ACC112 (cell line): ENCODE results near the gene PGAP3.

Experiments used
- H2AFZ ChIP-seq: fragments of 200-600 bp; sonication (generic); one replicate; pipeline ENCODE4 v1.6.0; 2017; ENCODE audit warnings: antibody characterized with exemption, low read length; ENCODE audit not compliant: unreplicated experiment
- H3K27ac ChIP-seq: fragments of 200-600 bp; sonication (generic); 2 replicates; pipeline ENCODE4 v1.5.1; 2014; ENCODE audit warnings: low read depth, mild to moderate bottlenecking, antibody characterized with exemption, low read length, moderate library complexity
- H3K27me3 ChIP-seq: fragments of 200-600 bp; sonication (generic); 2 replicates; pipeline ENCODE4 v1.6.1; 2014; ENCODE audit warnings: mild to moderate bottlenecking, antibody characterized with exemption, low read length, moderate library complexity, mixed read lengths; ENCODE audit not compliant: insufficient read depth
- H3K36me3 ChIP-seq: fragments of 200-600 bp; sonication (generic); 2 replicates; pipeline ENCODE4 v1.6.1; 2016; ENCODE audit warnings: mild to moderate bottlenecking, antibody characterized with exemption, low read length, moderate library complexity, mixed read lengths; ENCODE audit not compliant: insufficient read depth
- H3K4me1 ChIP-seq: fragments of 200-600 bp; sonication (generic); one replicate; pipeline ENCODE4 v1.6.1; 2016; ENCODE audit warnings: low read length, mixed read lengths; ENCODE audit not compliant: insufficient read depth, unreplicated experiment, control insufficient read depth
- H3K4me3 ChIP-seq: fragments of 200-600 bp; sonication (generic); 2 replicates; pipeline ENCODE4 v1.5.1; 2014; ENCODE audit warnings: mild to moderate bottlenecking, low read depth, low read length
- H3K79me2 ChIP-seq: fragments of 200-600 bp; sonication (generic); one replicate; pipeline ENCODE4 v1.6.0; 2016; ENCODE audit warnings: low read length; ENCODE audit not compliant: control insufficient read depth, unreplicated experiment, insufficient read depth

Gene PGAP3

DNA sequence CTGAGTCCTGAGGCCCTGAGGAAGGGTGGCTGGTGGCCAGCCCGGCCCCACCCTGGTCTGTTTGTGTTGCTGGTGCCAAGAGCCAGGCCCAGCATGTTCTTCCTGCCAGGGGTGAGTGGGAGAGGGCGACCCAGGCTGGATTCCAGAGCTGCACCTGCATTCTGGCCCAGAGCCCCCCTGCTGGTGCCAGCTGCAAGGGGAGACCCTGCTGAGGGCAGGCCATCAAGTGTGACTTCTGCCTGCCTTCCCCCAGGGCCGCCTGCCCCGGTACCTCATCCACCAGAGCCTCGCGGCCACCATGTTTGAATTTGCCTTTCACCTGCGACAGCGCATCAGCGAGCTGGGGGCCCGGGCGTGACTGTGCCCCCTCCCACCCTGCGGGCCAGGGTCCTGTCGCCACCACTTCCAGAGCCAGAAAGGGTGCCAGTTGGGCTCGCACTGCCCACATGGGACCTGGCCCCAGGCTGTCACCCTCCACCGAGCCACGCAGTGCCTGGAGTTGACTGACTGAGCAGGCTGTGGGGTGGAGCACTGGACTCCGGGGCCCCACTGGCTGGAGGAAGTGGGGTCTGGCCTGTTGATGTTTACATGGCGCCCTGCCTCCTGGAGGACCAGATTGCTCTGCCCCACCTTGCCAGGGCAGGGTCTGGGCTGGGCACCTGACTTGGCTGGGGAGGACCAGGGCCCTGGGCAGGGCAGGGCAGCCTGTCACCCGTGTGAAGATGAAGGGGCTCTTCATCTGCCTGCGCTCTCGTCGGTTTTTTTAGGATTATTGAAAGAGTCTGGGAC is 25.1 kb downstream of the PGAP3 start:
- no peak overlapping the region for H3K27ac ChIP-seq
- no peaks in the 10 kb centered on the region for H3K36me3 ChIP-seq
- H3K27me3 ChIP-seq = peaks cover 10% of the 10 kb centered on the region; the same call in 1 of the 2 replicates
- H2AFZ ChIP-seq = no peak overlapping the region
- no peaks in the 10 kb centered on the region for H3K79me2 ChIP-seq
- no peak overlapping the region for H3K4me3 ChIP-seq
- peaks cover 20% of the 10 kb centered on the region for H3K4me1 ChIP-seq

DNA sequence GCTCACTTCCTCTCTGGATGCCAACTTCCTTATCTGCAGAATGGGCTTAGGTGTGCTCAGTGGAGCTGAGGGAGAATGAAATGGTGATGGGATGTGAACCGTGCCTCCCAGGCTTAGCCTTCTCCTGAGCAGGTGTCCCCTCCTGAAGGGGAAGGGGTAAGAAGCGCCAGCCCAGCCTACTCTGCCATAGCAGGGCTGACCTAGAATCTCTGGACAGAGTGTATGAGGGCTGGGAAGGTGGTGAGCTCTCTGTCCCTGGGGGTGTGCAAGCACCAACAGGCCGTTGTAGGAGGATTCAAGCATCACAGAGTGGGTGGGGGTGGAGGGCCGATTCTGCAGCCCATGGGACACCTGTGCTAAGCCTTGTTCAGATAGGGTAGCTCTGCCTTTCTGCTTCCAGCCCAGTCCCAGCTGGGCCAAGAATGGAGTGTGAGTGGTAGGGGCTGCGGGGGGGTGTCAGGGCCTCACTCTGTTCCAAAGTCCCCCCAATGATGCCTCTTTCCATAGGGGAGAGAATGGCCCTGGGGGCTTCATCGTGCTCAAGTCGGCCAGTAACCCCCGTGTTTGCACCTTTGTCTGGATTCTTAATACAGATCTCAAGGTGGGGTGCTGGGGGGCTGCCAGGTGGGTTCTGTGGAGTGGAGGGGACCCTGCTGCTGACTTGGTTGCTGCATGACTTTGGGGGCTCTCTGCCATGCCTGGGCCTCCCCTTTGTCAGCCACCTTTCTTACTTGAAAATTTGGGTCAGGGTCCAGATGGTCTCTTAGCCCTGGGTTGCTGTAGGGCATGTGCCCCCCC is 25.9 kb downstream of the PGAP3 start:
- Histone ChIP-seq H3K4me1 (peaks cover 12% of the 10 kb centered on the region), H3K36me3 (no peaks in the 10 kb centered on the region)

DNA sequence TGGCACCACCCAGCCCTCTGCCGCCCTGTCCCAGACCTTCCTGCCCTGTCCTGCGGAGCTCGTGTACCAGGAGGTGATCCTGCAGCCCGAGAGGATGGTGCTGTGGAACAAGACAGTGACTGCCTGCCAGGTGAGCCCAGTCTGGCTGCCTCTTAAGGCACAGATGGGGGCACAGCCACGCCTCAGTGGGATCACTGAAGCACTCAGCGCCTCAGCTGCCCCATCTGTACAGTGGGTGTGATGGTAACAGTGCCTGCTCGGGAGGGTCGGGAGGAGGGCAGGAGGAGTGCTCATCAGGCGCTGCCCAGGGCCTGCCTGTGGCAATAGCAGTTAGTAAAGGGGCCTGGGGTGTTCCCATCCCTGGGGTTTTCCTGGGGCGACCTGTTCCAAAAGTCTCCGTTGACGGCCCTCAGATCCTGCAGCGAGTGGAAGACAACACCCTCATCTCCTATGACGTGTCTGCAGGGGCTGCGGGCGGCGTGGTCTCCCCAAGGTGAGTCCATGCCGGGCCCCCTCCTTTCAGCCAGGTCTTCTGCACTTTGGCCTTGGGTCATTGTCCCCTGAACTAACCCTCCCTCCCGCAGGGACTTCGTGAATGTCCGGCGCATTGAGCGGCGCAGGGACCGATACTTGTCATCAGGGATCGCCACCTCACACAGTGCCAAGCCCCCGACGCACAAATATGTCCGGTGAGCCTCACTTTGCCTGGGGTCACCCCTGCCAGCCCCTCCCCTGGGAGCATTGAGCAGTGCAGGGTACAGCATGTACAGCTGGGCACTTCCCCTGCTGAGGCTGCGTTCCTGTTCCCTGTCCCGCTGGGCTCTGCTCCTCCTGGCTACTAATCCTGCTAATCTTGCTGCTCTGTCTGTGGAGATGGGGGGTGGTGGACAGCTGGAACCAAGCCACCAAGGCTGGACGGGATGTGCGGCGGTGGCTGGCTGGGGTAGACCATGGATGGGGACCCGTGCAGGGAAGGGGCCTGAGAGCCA is 27.2 kb downstream of the PGAP3 start:
- Histone ChIP-seq H3K4me3 (no peak overlapping the region), H3K36me3 (no peaks in the 10 kb centered on the region), H3K27ac (no peak overlapping the region), H3K4me1 (peaks cover 5% of the 10 kb centered on the region), H3K79me2 (no peaks in the 10 kb centered on the region), H2AFZ (no peak overlapping the region), H3K27me3 (no peaks in the 10 kb centered on the region)

More for the DNA sequence above, 25.9 kb downstream of the PGAP3 start:
- H3K79me2 ChIP-seq = no peaks in the 10 kb centered on the region
- H3K4me3 ChIP-seq = no peak overlapping the region
- peaks cover 2% of the 10 kb centered on the region; the same call in 1 of the 2 replicates for H3K27me3 ChIP-seq
- H2AFZ ChIP-seq = no peak overlapping the region
- no peak overlapping the region for H3K27ac ChIP-seq

DNA sequence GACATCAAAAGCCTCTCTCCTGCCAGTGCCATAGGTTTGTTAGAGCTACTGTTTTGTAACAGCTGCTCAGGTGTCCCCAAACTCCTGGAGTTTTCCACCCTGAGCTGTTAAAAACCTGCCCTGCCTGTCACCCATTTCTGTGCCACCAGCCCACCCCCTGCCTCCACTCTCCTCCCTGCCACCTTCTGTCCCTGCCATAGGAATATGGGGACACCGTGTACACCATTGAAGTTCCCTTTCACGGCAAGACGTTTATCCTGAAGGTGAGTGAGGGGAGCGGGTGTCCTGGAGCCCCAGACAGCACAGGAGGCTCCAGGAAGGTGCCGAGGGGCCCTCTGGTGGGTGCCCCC is 27.9 kb downstream of the PGAP3 start:
- H3K36me3 ChIP-seq = no peaks in the 10 kb centered on the region
- no peak overlapping the region for H3K27ac ChIP-seq

DNA sequence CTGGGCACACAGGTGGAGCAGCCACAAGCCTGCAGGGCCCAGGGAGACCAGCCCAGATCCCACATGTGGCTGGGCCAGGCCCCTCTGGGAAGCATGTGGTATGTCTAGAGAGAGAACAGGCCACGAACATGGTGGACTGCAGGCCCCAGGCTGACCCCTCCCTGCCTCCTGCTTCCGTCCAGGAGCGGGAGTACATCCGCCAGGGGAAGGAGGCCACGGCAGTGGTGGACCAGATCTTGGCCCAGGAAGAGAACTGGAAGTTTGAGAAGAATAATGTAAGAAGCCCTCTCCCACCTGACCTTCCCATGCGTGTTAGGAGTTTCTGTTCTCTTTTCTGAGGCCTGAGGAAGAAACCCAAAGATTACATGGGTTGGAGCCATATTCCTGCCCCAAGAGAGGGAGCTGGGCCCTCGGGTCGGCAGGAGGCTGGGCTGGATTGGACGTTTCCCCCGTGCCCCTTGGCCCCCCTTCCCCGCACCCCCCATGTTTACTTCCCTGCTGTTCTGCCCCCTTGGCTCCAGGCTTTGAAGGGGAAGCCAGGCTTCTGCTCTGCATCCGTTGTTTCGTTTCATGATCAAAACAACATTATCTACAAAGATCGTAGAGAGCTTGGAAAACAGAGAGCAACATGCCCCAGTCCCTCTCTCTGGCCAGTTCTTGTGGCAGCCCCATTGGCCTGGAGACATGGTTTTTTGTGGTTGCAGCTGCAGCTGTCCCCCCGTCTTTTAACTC is 28.4 kb downstream of the PGAP3 start:
- Histone ChIP-seq H2AFZ (no peak overlapping the region), H3K36me3 (no peaks in the 10 kb centered on the region), H3K4me3 (no peak overlapping the region), H3K4me1 (peaks cover 5% of the 10 kb centered on the region), H3K27me3 (no peaks in the 10 kb centered on the region), H3K79me2 (no peaks in the 10 kb centered on the region), H3K27ac (no peak overlapping the region)

More for the DNA sequence above, 27.9 kb downstream of the PGAP3 start:
- H3K79me2 ChIP-seq = no peaks in the 10 kb centered on the region
- H3K4me3 ChIP-seq = no peak overlapping the region
- H3K4me1 ChIP-seq = peaks cover 5% of the 10 kb centered on the region
- no peak overlapping the region for H2AFZ ChIP-seq
- H3K27me3 ChIP-seq = no peaks in the 10 kb centered on the region

DNA sequence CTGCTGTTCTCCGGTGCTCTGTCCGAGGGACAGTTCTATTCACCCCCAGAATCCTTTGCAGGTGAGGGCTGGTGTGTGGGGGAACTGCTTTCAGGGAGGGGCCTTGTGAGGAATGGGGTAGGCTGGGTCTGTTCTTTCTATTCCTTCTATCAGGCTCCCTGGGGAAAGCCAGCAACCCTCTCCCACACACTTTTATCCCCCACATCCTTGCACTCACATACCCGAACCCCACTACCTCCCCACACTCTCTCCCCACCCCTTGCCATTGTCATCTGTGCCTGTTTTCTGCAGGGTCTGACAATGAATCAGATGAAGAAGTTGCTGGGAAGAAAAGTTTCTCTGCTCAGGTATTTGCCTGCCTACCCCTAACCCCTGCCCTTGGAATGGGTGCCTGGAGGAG is 29.1 kb downstream of the PGAP3 start:
- H2AFZ ChIP-seq = no peak overlapping the region
- H3K4me3 ChIP-seq = no peak overlapping the region
- no peaks in the 10 kb centered on the region for H3K27me3 ChIP-seq
- peaks cover 2% of the 10 kb centered on the region for H3K4me1 ChIP-seq
- H3K27ac ChIP-seq = no peak overlapping the region
- no peaks in the 10 kb centered on the region for H3K36me3 ChIP-seq
- H3K79me2 ChIP-seq = no peaks in the 10 kb centered on the region

DNA sequence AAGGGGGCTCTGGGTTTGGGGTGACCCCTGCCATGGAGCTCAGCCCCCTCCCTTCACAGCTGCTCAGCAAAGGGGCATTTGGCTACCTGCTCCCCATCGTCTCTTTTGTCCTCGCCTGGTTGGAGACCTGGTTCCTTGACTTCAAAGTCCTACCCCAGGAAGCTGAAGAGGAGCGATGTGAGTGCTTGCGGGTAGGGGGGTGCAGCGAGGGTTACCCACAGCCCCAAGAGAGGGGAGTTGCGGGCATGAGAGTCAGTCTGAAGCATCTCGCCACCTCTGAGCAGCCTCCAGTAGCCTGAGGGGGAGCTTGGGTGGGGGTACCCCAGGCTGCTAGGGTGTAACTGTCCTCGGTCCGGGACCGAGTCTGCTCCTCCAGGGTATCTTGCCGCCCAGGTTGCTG is 29.5 kb downstream of the PGAP3 start:
- Histone ChIP-seq H3K4me3 (no peak overlapping the region), H3K36me3 (no peaks in the 10 kb centered on the region), H3K27ac (no peak overlapping the region), H2AFZ (no peak overlapping the region), H3K4me1 (no peaks in the 10 kb centered on the region), H3K79me2 (no peaks in the 10 kb centered on the region), H3K27me3 (no peaks in the 10 kb centered on the region)

DNA sequence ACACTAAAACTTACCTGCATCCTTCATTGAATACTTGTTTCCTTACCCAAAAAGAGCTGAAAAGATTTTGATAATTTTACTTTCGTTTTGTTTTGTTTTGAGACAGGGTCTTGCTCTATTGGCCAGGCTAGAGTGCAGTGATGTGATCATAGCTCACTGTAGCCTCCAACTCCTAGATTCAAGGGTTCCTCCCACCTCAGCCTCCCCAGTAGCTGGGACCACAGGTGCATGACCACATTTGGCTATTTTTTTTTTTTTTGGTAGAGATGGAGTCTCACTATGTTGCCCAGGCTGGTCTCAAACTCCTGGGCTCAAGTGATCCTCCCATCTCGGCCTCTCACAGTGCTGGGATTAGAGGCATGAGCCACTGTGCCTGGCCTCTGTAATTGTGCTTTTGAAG is 32.8 kb downstream of the PGAP3 start:
- H2AFZ ChIP-seq = no peak overlapping the region
- no peak overlapping the region for H3K27ac ChIP-seq
- H3K4me3 ChIP-seq = no peak overlapping the region
- H3K4me1 ChIP-seq = no peaks in the 10 kb centered on the region
- no peaks in the 10 kb centered on the region for H3K79me2 ChIP-seq
- no peaks in the 10 kb centered on the region for H3K36me3 ChIP-seq
- no peaks in the 10 kb centered on the region for H3K27me3 ChIP-seq

DNA sequence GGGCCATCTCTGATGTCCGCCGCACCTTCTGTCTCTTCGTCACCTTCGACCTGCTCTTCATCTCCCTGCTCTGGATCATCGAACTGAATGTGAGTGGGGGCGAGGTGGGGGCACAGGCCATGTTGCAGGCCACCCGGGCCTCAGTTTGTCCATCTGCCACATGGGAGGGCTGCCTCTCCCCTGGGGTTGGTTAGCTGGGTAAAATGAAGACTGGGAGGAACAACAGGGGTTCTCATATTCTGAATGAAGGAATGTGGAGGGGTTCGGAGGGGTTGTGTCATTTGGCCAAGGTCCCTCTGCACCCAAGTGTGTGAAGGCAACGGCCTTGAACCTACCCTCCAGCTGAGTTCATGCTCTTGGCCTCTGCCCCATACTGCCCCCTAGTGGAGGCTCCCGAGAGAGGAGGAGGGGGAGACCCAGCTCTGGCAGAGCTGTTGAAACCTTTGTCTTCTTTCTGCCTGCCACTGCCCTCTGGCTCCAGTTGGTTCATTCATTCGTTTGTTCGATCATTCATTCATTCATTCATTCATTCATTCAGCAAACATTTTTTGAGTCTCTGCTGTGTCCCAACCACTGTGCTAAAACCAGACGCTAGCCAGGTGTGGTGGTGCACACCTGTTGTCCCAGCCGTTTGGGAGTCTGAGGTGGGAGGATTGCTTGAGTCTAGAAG is 34.1 kb downstream of the PGAP3 start:
- no peaks in the 10 kb centered on the region for H3K4me1 ChIP-seq
- no peak overlapping the region for H2AFZ ChIP-seq
- H3K79me2 ChIP-seq = no peaks in the 10 kb centered on the region
- no peak overlapping the region for H3K27ac ChIP-seq
- no peaks in the 10 kb centered on the region for H3K27me3 ChIP-seq
- H3K4me3 ChIP-seq = no peak overlapping the region
- no peaks in the 10 kb centered on the region for H3K36me3 ChIP-seq
